ENCODE results near the gene RUSC2.

- TF ChIP-seq CUX1 (IDR thresholded peaks at IDR 0.05; ENCODE audit: insufficient replicate concordance, low read depth, low read length) (no peak), CTCF (IDR thresholded peaks at IDR 0.05 in 2 of 3, conservative IDR thresholded peaks at IDR 0.05 in 1 of 3; ENCODE audit: control insufficient read depth in 2 of 3, extremely low read depth in 1 of 3, insufficient read depth in 1 of 3, low read depth in 3 of 3, low read length in 3 of 3) (no peak), HDAC2 (IDR thresholded peaks at IDR 0.05) (no peak), SIN3A (IDR thresholded peaks at IDR 0.05; ENCODE audit: low read depth, low read length) (no peak), NFYB (IDR thresholded peaks at IDR 0.05; ENCODE audit: insufficient read depth, low read depth, low read length) (no peak), MTA2 (IDR thresholded peaks at IDR 0.05; ENCODE audit: low read depth) (no peak), TCF12 (IDR thresholded peaks at IDR 0.05; ENCODE audit: low read depth, low read length) (no peak), GABPA (IDR thresholded peaks at IDR 0.05; ENCODE audit: low read depth) (no peak), PML (IDR thresholded peaks at IDR 0.05; ENCODE audit: low read length) (no peak), ELK1 (IDR thresholded peaks at IDR 0.05; ENCODE audit: low read depth, low read length) (no peak), REST (IDR thresholded peaks at IDR 0.05; ENCODE audit: low read depth, low read length) (no peak)
Observed at GRCh38 chr9:35506359-35506758, 16.4 kb downstream of the RUSC2 start.
